ENCODE results near the gene HACE1.

Gene HACE1

DNA sequence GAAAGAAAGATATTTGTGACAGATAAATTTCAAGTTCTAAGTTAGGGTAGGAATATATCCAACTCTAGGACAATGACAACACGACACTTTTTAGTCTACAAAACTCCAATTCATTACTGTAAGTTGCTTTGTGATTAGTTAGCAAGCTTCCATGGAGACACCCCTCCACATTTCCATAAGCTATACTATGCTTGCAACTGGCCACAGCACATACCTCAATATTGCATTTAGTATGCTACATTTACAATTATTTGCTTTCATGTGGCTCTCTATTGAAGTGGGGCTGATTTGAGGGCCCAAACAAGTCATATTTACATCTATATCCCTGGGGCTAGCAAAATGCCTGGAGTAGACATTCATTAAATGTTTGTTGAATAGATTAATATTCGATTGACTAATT, 129.3 kb downstream of the HACE1 start:
- no peak for DNase-seq

- DNase-seq = no peak
Measured at GRCh38 chr6:104729433-104729832, 130.3 kb downstream of the HACE1 start.

GRCh38 chr6:104728448-104728847, 131.3 kb downstream of the HACE1 start:
- no peak for DNase-seq

GRCh38 chr6:104718672-104719071, 141.0 kb downstream of the HACE1 start:
- DNase-seq = no peak

DNA sequence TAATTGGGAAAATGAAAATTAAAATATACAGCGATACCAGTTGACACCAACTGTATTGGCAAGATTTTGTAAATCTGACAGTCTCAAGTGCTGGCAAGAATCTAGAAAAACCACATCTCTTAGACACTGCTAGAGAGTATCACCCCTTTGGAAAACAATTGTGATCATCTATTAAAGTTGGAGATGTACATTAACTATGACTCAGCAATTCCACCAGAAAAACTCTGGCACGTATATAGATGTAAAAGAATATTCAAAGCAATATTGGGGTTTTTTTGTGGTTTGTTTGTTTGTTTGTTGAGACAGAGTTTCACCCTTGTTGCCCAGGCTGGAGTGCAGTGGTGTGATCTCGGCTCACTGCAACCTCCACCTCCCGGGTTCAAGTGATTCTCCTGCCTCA, 142.9 kb downstream of the HACE1 start:
- DNase-seq = no peak

DNA sequence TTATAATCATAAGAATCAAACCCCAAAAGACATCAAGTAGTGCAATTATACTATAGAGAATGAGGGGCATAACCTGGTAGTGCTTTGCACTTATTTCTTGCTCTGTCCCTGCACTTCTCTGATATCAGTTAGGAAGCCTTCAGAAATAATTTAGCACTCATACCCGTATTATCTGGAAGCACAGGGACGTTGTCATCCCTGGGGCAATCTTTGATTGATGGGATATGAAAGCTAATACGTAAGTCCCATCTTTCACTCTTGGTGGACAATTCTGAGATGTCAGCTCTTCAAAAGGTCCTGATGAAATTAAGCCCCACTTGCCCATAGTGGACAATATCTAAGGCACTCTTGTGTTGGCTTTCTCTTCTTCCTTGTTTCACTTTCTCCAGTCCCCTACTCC, 144.9 kb downstream of the HACE1 start:
- no peak for DNase-seq

- DNase-seq = no peak
Measured at GRCh38 chr6:104713982-104714381, 145.7 kb downstream of the HACE1 start.

DNA sequence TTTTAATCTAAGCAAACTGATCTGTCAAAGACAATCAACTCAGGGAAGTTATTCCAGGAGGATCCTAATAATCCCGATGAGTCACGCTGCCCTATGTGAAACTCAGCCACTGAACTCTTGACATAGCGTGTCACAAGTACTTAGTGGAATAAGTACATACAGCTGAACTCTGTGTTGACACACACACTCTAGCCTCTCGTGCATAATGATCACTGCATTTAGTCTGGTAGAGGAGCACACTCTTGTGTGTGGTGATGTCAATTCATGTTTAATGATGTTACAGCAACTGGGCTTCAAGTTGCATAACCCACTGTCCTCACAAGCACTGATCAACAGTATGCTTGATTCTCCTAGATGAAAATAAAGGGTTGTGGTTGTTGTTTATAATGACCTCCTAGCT, 148.3 kb downstream of the HACE1 start:
- DNase-seq = no peak

GRCh38 chr6:104710543-104711335, 149.0 kb downstream of the HACE1 start:
- DNase-seq = no peak

GRCh38 chr6:104705916-104706442, 153.7 kb downstream of the HACE1 start:
- DNase-seq = no peak

- DNase-seq = no peak
Measured at GRCh38 chr6:104705095-104705707, 154.5 kb downstream of the HACE1 start.

GRCh38 chr6:104704191-104704590, 155.5 kb downstream of the HACE1 start:
- DNase-seq = no peak

DNA sequence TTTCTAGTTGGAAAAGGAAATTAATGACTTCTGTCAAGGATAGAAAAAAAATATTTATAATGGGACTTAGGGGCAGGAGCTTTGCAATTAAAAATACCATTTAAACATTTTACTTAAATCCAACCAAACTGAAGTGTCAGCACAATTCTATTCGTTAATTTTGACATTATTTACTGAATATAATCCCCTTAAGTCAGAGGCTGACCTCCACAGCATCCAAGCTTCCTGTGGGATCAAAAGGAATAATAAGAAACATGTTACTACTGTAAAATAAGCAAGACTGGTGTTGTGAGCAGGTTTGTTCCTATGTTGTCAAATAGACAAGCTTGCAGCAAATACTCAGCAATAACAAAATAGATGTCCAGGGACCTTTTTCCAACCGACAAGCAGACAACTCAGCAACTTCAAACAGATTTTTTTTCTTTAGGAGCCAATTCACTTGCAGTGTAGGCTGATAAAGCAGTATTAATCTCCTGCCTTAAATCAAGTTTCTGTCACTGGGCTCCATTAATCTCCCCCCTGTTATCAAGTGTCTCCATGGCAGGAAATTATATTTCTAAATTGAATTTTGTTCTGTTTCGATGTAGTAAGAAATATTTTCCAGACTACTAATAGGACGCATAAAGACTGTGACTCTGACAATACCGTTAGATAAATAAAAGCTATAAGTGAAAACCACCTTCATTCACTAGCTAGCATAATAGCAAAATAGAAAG, 157.4 kb downstream of the HACE1 start:
- no peak for DNase-seq

DNA sequence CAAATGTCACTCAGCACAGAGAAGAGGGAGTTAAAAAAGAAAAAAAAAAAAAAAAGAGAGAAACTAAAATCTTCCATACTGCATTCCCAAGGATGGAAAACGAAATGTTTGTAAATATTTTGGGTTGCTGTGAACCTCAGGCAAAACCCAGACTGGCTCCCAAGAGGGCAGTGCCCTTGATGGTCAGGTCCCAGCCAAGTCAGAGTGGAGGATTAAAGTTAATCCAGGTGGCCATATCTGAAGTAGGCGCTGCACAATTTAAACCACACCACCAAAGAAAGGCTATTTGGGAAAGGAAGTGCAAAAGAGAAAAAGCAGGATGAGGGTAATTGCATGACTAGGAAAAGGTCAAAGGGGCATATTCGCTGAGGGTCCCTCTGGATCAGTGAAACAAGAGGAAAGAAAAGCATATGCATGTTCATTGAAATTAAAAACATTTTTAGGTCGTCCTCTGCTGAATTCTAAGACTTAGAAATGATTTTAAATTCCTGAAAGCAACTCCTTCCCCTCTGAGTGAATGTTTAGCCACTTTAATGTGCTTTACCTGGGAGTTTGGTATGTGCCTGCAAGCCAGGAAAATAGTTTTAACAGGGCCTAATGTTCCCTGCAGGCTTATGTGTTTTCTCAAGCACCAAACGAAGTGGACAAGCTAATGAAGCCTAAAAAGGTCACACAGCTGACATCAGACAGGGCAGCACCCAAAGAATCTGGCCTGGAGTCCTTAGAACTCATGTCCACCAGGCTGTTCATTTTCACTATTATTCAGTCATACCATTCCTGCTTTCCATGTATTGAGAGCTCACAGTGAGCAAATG, 159.1 kb downstream of the HACE1 start:
- DNase-seq = no peak

DNA sequence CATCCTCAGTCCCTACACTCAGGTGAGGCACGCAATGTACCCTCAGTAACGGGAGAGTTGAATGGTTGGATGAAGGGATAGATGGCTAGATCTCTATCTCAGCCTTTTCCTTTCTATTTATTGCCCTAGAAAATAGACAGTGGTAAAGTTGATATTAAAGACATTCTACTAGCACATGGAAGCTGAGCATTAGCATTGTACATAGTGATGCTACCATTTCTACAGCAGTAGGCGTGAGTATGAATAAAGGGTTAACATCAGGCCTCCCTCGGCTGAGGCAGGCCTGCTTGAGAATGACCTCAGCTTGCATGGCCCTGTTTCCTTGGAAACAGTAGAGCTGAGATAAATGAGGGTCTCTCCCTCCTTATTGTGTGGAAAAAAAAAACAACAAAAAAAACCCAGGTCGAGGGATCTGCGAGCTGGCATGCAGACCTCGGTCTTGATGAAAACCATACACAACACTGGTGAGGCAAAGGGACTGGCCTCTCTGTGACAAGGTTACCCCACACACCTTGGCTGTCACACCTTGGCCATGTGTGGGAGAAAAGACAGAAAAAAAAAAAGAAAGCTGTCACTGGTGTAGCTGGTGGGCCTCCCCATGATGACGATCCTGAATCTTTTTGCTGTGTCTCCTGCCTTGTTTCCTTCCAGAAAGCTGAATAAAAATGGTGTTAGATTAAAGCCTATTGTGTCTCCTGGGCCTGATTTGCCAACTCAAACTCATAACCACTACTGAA, 160.0 kb downstream of the HACE1 start:
- no peak for DNase-seq

- no peak for DNase-seq
Measured at GRCh38 chr6:104698979-104699378, 160.7 kb downstream of the HACE1 start.

DNA sequence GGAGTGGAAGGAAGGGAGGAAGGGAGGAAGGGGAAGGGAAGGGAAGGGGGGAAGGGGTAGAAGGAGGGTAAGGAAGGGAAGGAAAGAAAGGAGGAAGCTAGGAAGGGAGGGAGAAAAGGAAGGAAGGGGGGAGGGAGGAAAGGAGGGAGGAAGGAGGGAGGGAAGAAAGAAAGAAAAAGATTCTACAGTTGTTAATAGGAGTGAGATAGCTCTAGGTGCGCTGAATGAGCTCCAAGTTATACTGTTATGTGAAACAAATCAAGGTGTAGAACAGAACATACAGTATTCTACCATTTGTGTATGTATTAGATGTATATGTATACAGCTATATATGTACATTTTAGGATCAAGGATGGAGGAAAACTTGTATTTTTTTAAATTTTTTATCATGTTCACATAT, 167.7 kb downstream of the HACE1 start:
- DNase-seq = no peak

DNA sequence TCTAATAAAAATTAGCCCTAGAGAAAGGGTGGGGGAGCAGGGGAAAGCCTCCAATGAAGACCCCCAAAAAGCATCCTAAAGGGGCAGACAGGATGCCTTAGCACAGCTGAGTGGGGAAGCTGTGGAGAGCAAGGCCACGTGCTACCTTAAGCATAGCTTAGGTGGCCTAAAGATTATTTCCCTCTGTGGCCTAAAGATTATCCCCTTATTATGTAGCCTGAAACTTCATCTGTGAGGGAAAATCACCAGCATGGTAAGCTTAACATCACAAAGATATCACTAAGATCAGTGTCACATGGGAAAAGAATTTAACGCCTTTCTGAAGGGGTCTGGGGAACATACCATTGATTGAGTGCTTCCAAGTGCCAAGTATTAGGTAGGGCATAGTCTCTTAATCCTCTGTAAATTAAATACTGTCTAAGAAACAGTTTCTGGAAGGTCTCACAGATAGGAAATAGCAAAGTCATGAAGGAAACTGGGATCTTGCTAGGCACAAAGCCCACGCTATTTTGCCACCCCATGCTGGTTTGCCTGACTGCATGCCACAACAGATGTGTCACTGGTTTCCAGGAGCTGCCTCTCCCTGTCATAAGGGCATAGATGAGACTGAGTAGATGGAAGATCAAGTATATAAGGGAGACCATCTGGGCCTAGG, 170.0 kb downstream of the HACE1 start:
- no peak for DNase-seq

GRCh38 chr6:104688283-104688969, 171.3 kb downstream of the HACE1 start:
- no peak for DNase-seq

- DNase-seq = no peak
Measured at GRCh38 chr6:104686550-104687175, 173.1 kb downstream of the HACE1 start.
